HG03565 (cell line): ENCODE data around the gene TEPSIN.

Source experiments
- ATAC-seq: cut with Tn5 transposase; IDR thresholded peaks from one replicate; pipeline ENCODE4 v1.9.1; 2021; ENCODE audit warnings: mild to moderate bottlenecking, moderate library complexity; ENCODE audit not compliant: unreplicated experiment

Gene TEPSIN

GRCh38 chr17:81222620-81222905 is 16.3 kb downstream of the TEPSIN start:
- ATAC-seq: peak; percentile 2

- ATAC-seq: no peak
These were observed 16.8 kb downstream of the TEPSIN start for GRCh38 chr17:81221842-81222619.

GRCh38 chr17:81221371-81221841 is 17.4 kb downstream of the TEPSIN start:
- ATAC-seq: no peak

GRCh38 chr17:81219476-81220180 is 19.2 kb downstream of the TEPSIN start:
- no peak for ATAC-seq

GRCh38 chr17:81218991-81219390 is 19.9 kb downstream of the TEPSIN start:
- ATAC-seq: no peak

- ATAC-seq: no peak
These were observed 20.4 kb downstream of the TEPSIN start for GRCh38 chr17:81218459-81218858.

GRCh38 chr17:81217491-81217890 is 21.4 kb downstream of the TEPSIN start:
- ATAC-seq: no peak

GRCh38 chr17:81213978-81214377 is 24.9 kb downstream of the TEPSIN start:
- no peak for ATAC-seq

GRCh38 chr17:81212365-81212764 is 26.5 kb downstream of the TEPSIN start:
- ATAC-seq: no peak

GRCh38 chr17:81210868-81211267 is 28.0 kb downstream of the TEPSIN start:
- ATAC-seq: no peak

GRCh38 chr17:81210466-81210865 is 28.4 kb downstream of the TEPSIN start:
- no peak for ATAC-seq

GRCh38 chr17:81209141-81209540 is 29.7 kb downstream of the TEPSIN start:
- no peak for ATAC-seq

- no peak for ATAC-seq
These were observed 30.2 kb downstream of the TEPSIN start for GRCh38 chr17:81208651-81209050.

GRCh38 chr17:81207610-81208581 is 31.0 kb downstream of the TEPSIN start:
- no peak for ATAC-seq

GRCh38 chr17:81206657-81207056 is 32.2 kb downstream of the TEPSIN start:
- ATAC-seq: no peak

- ATAC-seq: no peak
These were observed 32.7 kb downstream of the TEPSIN start for GRCh38 chr17:81206166-81206565.

GRCh38 chr17:81204578-81204977 is 34.3 kb downstream of the TEPSIN start:
- ATAC-seq: no peak

- ATAC-seq: no peak
These were observed 35.7 kb downstream of the TEPSIN start for GRCh38 chr17:81203136-81203535.

- no peak for ATAC-seq
These were observed 36.5 kb downstream of the TEPSIN start for GRCh38 chr17:81202318-81202717.

- ATAC-seq: no peak
These were observed 37.9 kb downstream of the TEPSIN start for GRCh38 chr17:81200695-81201580.
